ENCODE results near the gene IGFBPL1. TPM values are rescaled to one million over a fixed set of nuclear protein-coding genes. Genes with fewer than 3 reads are reported as not detected.

Gene IGFBPL1
- total and polyA plus RNA-seq, 4 donors, result 0.23 to 2.4 (median 0.95) TPM

- no peak for TF ChIP-seq CTCF (IDR thresholded peaks at IDR 0.05; ENCODE audit: control extremely low read depth, extremely low read depth)
- no peak overlapping the region for H3K9ac ChIP-seq (ENCODE audit: insufficient read depth in 1 of 2, low read length in 2 of 2)
- ATAC-seq (ENCODE audit: insufficient read depth, low FRiP score) (no peak), DNase-seq (no peak)
- WGBS, 2 donors, result 77 to 92% methylated on average over 3 of the region's 3 CpGs
- peaks cover 0 to 2% (median 0%) of the 10 kb centered on the region in 3 donors for H3K27me3 ChIP-seq (ENCODE audit: control insufficient read depth in 3 of 3, insufficient read depth in 3 of 3, low read length in 2 of 3)
- no peak overlapping the region for H3K4me3 ChIP-seq
- H3K27ac ChIP-seq (ENCODE audit: low read depth in 1 of 2, low read length in 1 of 2), result no peak overlapping the region
- H3K4me1 ChIP-seq (ENCODE audit: control insufficient read depth in 5 of 5, insufficient read depth in 5 of 5, low read length in 5 of 5), result no peaks in the 10 kb centered on the region
- no peaks in the 10 kb centered on the region for H3K36me3 ChIP-seq (ENCODE audit: control insufficient read depth in 4 of 4, insufficient read depth in 4 of 4, low read length in 4 of 4)
- peaks cover 0 to 5% (median 1%) of the 10 kb centered on the region in 4 donors for H3K9me3 ChIP-seq (ENCODE audit: control insufficient read depth in 4 of 4, insufficient read depth in 3 of 4, low read length in 3 of 4)
Observed at GRCh38 chr9:38453835-38454234, 29.6 kb upstream of the IGFBPL1 start.

- Histone ChIP-seq H3K9me3 (ENCODE audit: control insufficient read depth in 4 of 4, insufficient read depth in 3 of 4, low read length in 3 of 4) (peaks cover 0 to 5% (median 1%) of the 10 kb centered on the region in 4 donors), H3K27me3 (ENCODE audit: control insufficient read depth in 3 of 3, insufficient read depth in 3 of 3, low read length in 2 of 3) (peaks cover 0 to 6% (median 0%) of the 10 kb centered on the region in 3 donors), H3K27ac (ENCODE audit: low read depth in 1 of 2, low read length in 1 of 2) (no peak overlapping the region), H3K36me3 (ENCODE audit: control insufficient read depth in 4 of 4, insufficient read depth in 4 of 4, low read length in 4 of 4) (no peaks in the 10 kb centered on the region), H3K9ac (ENCODE audit: insufficient read depth in 1 of 2, low read length in 2 of 2) (no peak overlapping the region), H3K4me3 (no peak overlapping the region), H3K4me1 (ENCODE audit: control insufficient read depth in 5 of 5, insufficient read depth in 5 of 5, low read length in 5 of 5) (no peaks in the 10 kb centered on the region)
- TF ChIP-seq CTCF (IDR thresholded peaks at IDR 0.05; ENCODE audit: control extremely low read depth, extremely low read depth), result no peak
- DNase-seq (no peak), ATAC-seq (ENCODE audit: insufficient read depth, low FRiP score) (no peak)
Observed at GRCh38 chr9:38451162-38451561, 26.9 kb upstream of the IGFBPL1 start.

- Histone ChIP-seq H3K27ac (ENCODE audit: low read depth in 1 of 2, low read length in 1 of 2) (no peak overlapping the region), H3K36me3 (ENCODE audit: control insufficient read depth in 4 of 4, insufficient read depth in 4 of 4, low read length in 4 of 4) (no peaks in the 10 kb centered on the region), H3K4me3 (no peak overlapping the region), H3K9ac (ENCODE audit: insufficient read depth in 1 of 2, low read length in 2 of 2) (no peak overlapping the region), H3K9me3 (ENCODE audit: control insufficient read depth in 4 of 4, insufficient read depth in 3 of 4, low read length in 3 of 4) (peaks cover 0 to 5% (median 2%) of the 10 kb centered on the region in 4 donors), H3K27me3 (ENCODE audit: control insufficient read depth in 3 of 3, insufficient read depth in 3 of 3, low read length in 2 of 3) (peaks cover 0 to 6% (median 0%) of the 10 kb centered on the region in 3 donors), H3K4me1 (ENCODE audit: control insufficient read depth in 5 of 5, insufficient read depth in 5 of 5, low read length in 5 of 5) (no peaks in the 10 kb centered on the region)
- DNase-seq, result no peak
- TF ChIP-seq CTCF (IDR thresholded peaks at IDR 0.05; ENCODE audit: control extremely low read depth, extremely low read depth), result no peak
- 41 to 71% methylated on average over 1 of the region's 1 CpG for WGBS, 2 donors
- no peak for ATAC-seq (ENCODE audit: insufficient read depth, low FRiP score)
Observed at GRCh38 chr9:38447703-38448102, 23.4 kb upstream of the IGFBPL1 start.
